H1 (cell line): ENCODE results near the gene ST6GALNAC3. TPM values are rescaled to one million over a fixed set of nuclear protein-coding genes. Genes with fewer than 3 reads are reported as not detected.

Source experiments
- CTCF ChIA-PET: fragments of 300-600 bp; sonication (Branson Sonifier 250); formaldehyde crosslinking; loops from one replicate; lab custom pipeline; 2021; ENCODE audit not compliant: partially characterized antibody; lab: Charles Lee
- POLR2A ChIA-PET: fragments of 300-600 bp; sonication (Branson Sonifier 250); formaldehyde crosslinking; loops from one replicate; lab custom pipeline; 2021; ENCODE audit warnings: inconsistent platforms; ENCODE audit not compliant: partially characterized antibody; lab: Charles Lee
- DNase-seq, 2 experiments: peaks; one replicate each; pipeline versions ENCODE4 v3.0.0 to v3.0.0-alpha.2; 2010 to 2022; ENCODE audit warnings: low spot score in 2 of 2, low read depth in 1 of 2, mixed read lengths in 1 of 2
- FAIRE-seq: peaks from 2 replicates; lab custom pipeline; 2011; peaks lifted over from hg19 to GRCh38; lab: Jason Lieb, UNC
- H2AFZ ChIP-seq: 2 replicates; pipeline ENCODE4 v1.8.1; 2012; ENCODE audit warnings: low read length, inconsistent platforms
- H2AK5ac ChIP-seq: 2 replicates; pipeline ENCODE4 v1.6.1; 2013; ENCODE audit warnings: low read depth, low read length
- H2BK120ac ChIP-seq: replicated peaks from 2 replicates; pipeline ENCODE3; 2013; ENCODE audit warnings: low read depth, low read length, inconsistent platforms
- H2BK12ac ChIP-seq: 2 replicates; pipeline ENCODE4 v1.6.1; 2013; ENCODE audit warnings: low read depth, low read length
- H2BK15ac ChIP-seq: 2 replicates; pipeline ENCODE4 v1.6.1; 2013; ENCODE audit warnings: low read length
- H2BK20ac ChIP-seq: 2 replicates; pipeline ENCODE4 v1.6.1; 2013; ENCODE audit warnings: low read length
- H2BK5ac ChIP-seq: 2 replicates; pipeline ENCODE4 v1.6.1; 2013; ENCODE audit warnings: low read depth, low read length
- H3K14ac ChIP-seq: 2 replicates; pipeline ENCODE4 v1.6.1; 2013; ENCODE audit warnings: inconsistent platforms; ENCODE audit not compliant: insufficient read length
- H3K18ac ChIP-seq: 2 replicates; pipeline ENCODE4 v1.6.1; 2013; ENCODE audit warnings: low read length; ENCODE audit errors: extremely low read depth
- H3K23ac ChIP-seq: 2 replicates; pipeline ENCODE4 v1.6.1; 2013; ENCODE audit warnings: inconsistent platforms; ENCODE audit not compliant: insufficient read length
- H3K23me2 ChIP-seq: 2 replicates; pipeline ENCODE4 v1.6.1; 2013; ENCODE audit warnings: low read depth, low read length
- H3K27ac ChIP-seq: 2 replicates; pipeline ENCODE4 v1.6.1; 2011; ENCODE audit warnings: low read depth, low read length, inconsistent platforms
- H3K27me3 ChIP-seq, 4 experiments: replicated peaks in 1 of 4; 1 replicate in 1 of 4; 2 replicates in 3 of 4; pipeline versions ENCODE4 v1.6.1 to v1.8.1; 2011 to 2013; ENCODE audit warnings: low read length in 3 of 4, mild to moderate bottlenecking in 3 of 4, inconsistent platforms in 2 of 4, mixed read lengths in 2 of 4, moderate library complexity in 1 of 4; ENCODE audit not compliant: control insufficient read depth in 3 of 4, insufficient read depth in 3 of 4; ENCODE audit errors: extremely low read depth in 1 of 4
- H3K36me3 ChIP-seq, 4 experiments: 2 replicates each; pipeline versions ENCODE4 v1.6.1 to v1.8.1; 2011 to 2013; ENCODE audit warnings: mild to moderate bottlenecking in 4 of 4, low read length in 3 of 4, moderate library complexity in 2 of 4, control low read depth in 1 of 4, inconsistent platforms in 1 of 4; ENCODE audit not compliant: insufficient read depth in 4 of 4, control insufficient read depth in 2 of 4
- H3K4ac ChIP-seq: replicated peaks from 2 replicates; pipeline ENCODE3; 2013; ENCODE audit warnings: low read length, low read depth, mixed read lengths, inconsistent platforms; ENCODE audit not compliant: insufficient read length
- H3K4me1 ChIP-seq, 4 experiments: replicated peaks in 1 of 4; 1 replicate in 1 of 4; 2 replicates in 3 of 4; pipeline versions ENCODE4 v1.6.1 to v1.8.1; 2011 to 2013; ENCODE audit warnings: low read length in 3 of 4, inconsistent platforms in 2 of 4, mixed read lengths in 1 of 4; ENCODE audit not compliant: insufficient read depth in 4 of 4, control insufficient read depth in 3 of 4
- H3K4me2 ChIP-seq, 2 experiments: 2 replicates each; pipeline versions ENCODE4 v1.6.1 to v1.8.1; 2011 to 2013; ENCODE audit warnings: low read depth in 2 of 2, low read length in 2 of 2, control low read depth in 1 of 2, inconsistent platforms in 1 of 2, mild to moderate bottlenecking in 1 of 2; ENCODE audit not compliant: insufficient read depth in 1 of 2
- H3K4me3 ChIP-seq, 4 experiments: fragments of 200-600, 300-600 bp in 1 of 4; sonication (generic), shearing (Covaris generic), sonication (Bioruptor Twin) in 1 of 4; 2 replicates each; pipeline versions ENCODE4 v1.5.1 to v1.8.1; 2011 to 2016; ENCODE audit warnings: low read length in 4 of 4, low read depth in 3 of 4, control low read depth in 2 of 4, inconsistent platforms in 2 of 4, mild to moderate bottlenecking in 2 of 4, mixed read lengths in 1 of 4, moderate library complexity in 1 of 4; ENCODE audit not compliant: insufficient read depth in 2 of 4; ENCODE audit errors: extremely low read depth in 1 of 4
- H3K56ac ChIP-seq: replicated peaks from 2 replicates; pipeline ENCODE3; 2013; ENCODE audit warnings: low read depth, mild to moderate bottlenecking, mixed read lengths, low read length, inconsistent platforms; ENCODE audit not compliant: insufficient read length
- H3K79me1 ChIP-seq: 2 replicates; pipeline ENCODE4 v1.6.1; 2013; ENCODE audit warnings: low read depth, low read length, control low read depth
- H3K79me2 ChIP-seq, 2 experiments: 2 replicates each; pipeline versions ENCODE4 v1.6.1 to v1.8.1; 2012 to 2013; ENCODE audit warnings: low read length in 2 of 2, mild to moderate bottlenecking in 2 of 2, inconsistent platforms in 1 of 2; ENCODE audit not compliant: insufficient read depth in 2 of 2, control insufficient read depth in 1 of 2
- H3K9ac ChIP-seq, 4 experiments: replicated peaks in 1 of 4; 1 replicate in 1 of 4; 2 replicates in 3 of 4; pipeline versions ENCODE4 v1.6.1 to v1.8.1; 2011 to 2013; ENCODE audit warnings: low read depth in 3 of 4, low read length in 3 of 4, control low read depth in 2 of 4, mild to moderate bottlenecking in 2 of 4, moderate library complexity in 2 of 4, inconsistent platforms in 1 of 4; ENCODE audit errors: extremely low read depth in 1 of 4
- H3K9me3 ChIP-seq, 2 experiments: 2 replicates each; pipeline versions ENCODE4 v1.6.1 to v1.8.1; 2012 to 2013; ENCODE audit warnings: mild to moderate bottlenecking in 2 of 2, moderate library complexity in 2 of 2, control low read depth in 1 of 2, inconsistent platforms in 1 of 2, low read depth in 1 of 2, low read length in 1 of 2, mixed read lengths in 1 of 2; ENCODE audit not compliant: insufficient read depth in 2 of 2
- H4K20me1 ChIP-seq, 2 experiments: replicated peaks in 1 of 2; 2 replicates each; pipeline versions ENCODE3 to v1.8.1; 2011 to 2013; ENCODE audit warnings: inconsistent platforms in 2 of 2, low read length in 2 of 2, mild to moderate bottlenecking in 1 of 2; ENCODE audit not compliant: insufficient read depth in 2 of 2, control insufficient read depth in 1 of 2
- H4K5ac ChIP-seq: 2 replicates; pipeline ENCODE4 v1.6.1; 2013; ENCODE audit warnings: low read length, low read depth, mixed read lengths, inconsistent platforms; ENCODE audit not compliant: insufficient read length
- H4K8ac ChIP-seq: 2 replicates; pipeline ENCODE4 v1.8.0; 2013; ENCODE audit warnings: mild to moderate bottlenecking, moderate library complexity, low read length, inconsistent platforms; ENCODE audit not compliant: insufficient read depth; ENCODE audit errors: extremely low read depth
- H4K91ac ChIP-seq: replicated peaks from 2 replicates; pipeline ENCODE3; 2013; ENCODE audit warnings: low read length, mixed read lengths, inconsistent platforms; ENCODE audit not compliant: insufficient read length
- CHD1 ChIP-seq: IDR thresholded peaks from 2 replicates; pipeline ENCODE4 v1.6.1; 2012; ENCODE audit warnings: low read depth, low read length, improper control_type of control experiment
- EZH2 ChIP-seq: fragments of 200-600 bp; sonication (generic); IDR thresholded peaks from 2 replicates; pipeline ENCODE4 v1.7.1; 2012; ENCODE audit warnings: low read depth, mild to moderate bottlenecking, moderate library complexity, low read length, inconsistent platforms; ENCODE audit not compliant: severe bottlenecking
- GTF2F1 ChIP-seq: IDR thresholded peaks from 2 replicates; pipeline ENCODE4 v1.6.1; 2012; ENCODE audit warnings: low read depth, low read length, improper control_type of control experiment, borderline replicate concordance
- RBBP5 ChIP-seq: IDR thresholded peaks from 2 replicates; pipeline ENCODE4 v1.7.1; 2012; ENCODE audit warnings: low read depth, mild to moderate bottlenecking, inconsistent platforms, low read length, moderate library complexity, borderline replicate concordance
- SIN3A ChIP-seq, 2 experiments: IDR thresholded peaks in 1 of 2; conservative IDR thresholded peaks in 1 of 2; 2 replicates each; pipeline ENCODE4 v1.6.1; 2011 to 2012; ENCODE audit warnings: low read length in 2 of 2, improper control_type of control experiment in 1 of 2, low read depth in 1 of 2, mild to moderate bottlenecking in 1 of 2
- WGBS, 2 experiments: shearing (Covaris generic) in 1 of 2; methylation state at CpG; one replicate each; pipeline versions ENCODE4 v1.1.6 to v1.1.7; 2013 to 2015; ENCODE audit warnings: low lambda C conversion rate in 2 of 2, mixed read lengths in 2 of 2, inconsistent platforms in 1 of 2, low coverage in 1 of 2, missing lambda C conversion rate in 1 of 2; ENCODE audit not compliant: insufficient replicate concordance in 2 of 2, insufficient coverage in 1 of 2, insufficient read length in 1 of 2; ENCODE audit errors: extremely low coverage in 1 of 2, missing lambda C conversion rate in 1 of 2; 5-methylcytosine and 5-hydroxymethylcytosine counted together
- polyA plus RNA-seq, 7 experiments: library from polyadenylated mRNA; depleted of rRNA in 3 of 7; stranded (reverse) in 5 of 7; unstranded in 2 of 7; fragments of >200 nt in 5 of 7; fragments of 200-250 nt in 2 of 7; gene quantifications; 1 replicate in 5 of 7; 2 replicates in 1 of 7; 4 replicates in 1 of 7; pipeline versions ENCODE4 v1.2.1 to v1.2.3, GENCODE V29; 2011 to 2013; ENCODE audit warnings: missing spikeins in 2 of 7, mixed read lengths in 2 of 7
- total RNA-seq: library from RNA; stranded (reverse); fragmentation: NEBNext Ultra II Directional; extraction: Animal tissue kit (Norgen Biotek cat#: 25700); gene quantifications from 2 replicates; pipeline ENCODE4 v1.2.1, GENCODE V29; 2021

Gene ST6GALNAC3
- total and polyA plus RNA-seq, 2 of the 8 experiments (the other 6 are each of a cell fraction or from before 2014, with no cell fraction given) = 4.9 to 19.0 TPM

DNA sequence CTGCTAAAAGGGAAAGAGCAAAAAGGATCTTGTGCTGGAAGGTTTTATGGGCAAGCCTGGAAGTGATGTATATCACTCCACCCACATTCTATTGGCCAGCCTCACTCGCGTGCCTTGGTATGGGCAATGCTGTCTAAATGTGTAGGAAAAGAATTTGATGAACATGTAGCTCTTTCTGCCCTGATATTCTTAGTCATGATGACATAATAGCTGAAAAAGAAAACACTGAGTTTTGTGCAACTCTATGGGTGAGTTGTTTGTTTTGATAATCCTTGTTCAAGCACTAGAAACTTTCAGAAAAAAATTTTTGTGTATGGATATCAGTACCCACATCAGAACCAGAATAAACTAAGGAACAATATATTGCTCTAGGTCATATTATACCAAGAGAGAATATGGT is 561.2 kb downstream of the ST6GALNAC3 start:
- WGBS, 2 experiments = 75% methylated on average over 2 of the region's 2 CpGs; no CpG with 5 or more reads in 1 of the 2 experiments
- no peak overlapping the region for H4K91ac ChIP-seq
- ChIA-PET CTCF (interaction anchor here (0.9 to 1.7 kb wide), 3 partner anchors 9 to 481 kb away, joined by 3 to 5 read pairs (median 4); no protein-coding TSS in a partner anchor), POLR2A (no interaction called here)
- H3K18ac ChIP-seq = no peak overlapping the region
- FAIRE-seq (no peak), DNase-seq (no peak)
- H2BK15ac ChIP-seq = no peak overlapping the region
- H3K36me3 ChIP-seq = no peaks in the 10 kb centered on the region
- no peaks in the 10 kb centered on the region for H3K27me3 ChIP-seq
- H3K4me1 ChIP-seq = no peaks in the 10 kb centered on the region
- no peak overlapping the region for H2BK120ac ChIP-seq
- H4K8ac ChIP-seq = no peak overlapping the region
- no peak overlapping the region for H3K27ac ChIP-seq
- H2BK12ac ChIP-seq = no peak overlapping the region
- no peak overlapping the region for H2AFZ ChIP-seq
- H3K4ac ChIP-seq = no peak overlapping the region
- H3K23ac ChIP-seq = no peak overlapping the region
- H3K23me2 ChIP-seq = no peaks in the 10 kb centered on the region
- no peaks in the 10 kb centered on the region for H3K9me3 ChIP-seq
- no peaks in the 10 kb centered on the region for H3K79me2 ChIP-seq
- H2BK5ac ChIP-seq = no peak overlapping the region
- H4K20me1 ChIP-seq = no peaks in the 10 kb centered on the region
- H4K5ac ChIP-seq = no peak overlapping the region
- no peak overlapping the region for H2AK5ac ChIP-seq
- no peak overlapping the region for H3K4me2 ChIP-seq
- no peak overlapping the region for H2BK20ac ChIP-seq
- H3K9ac ChIP-seq = no peak overlapping the region
- H3K4me3 ChIP-seq = no peak overlapping the region
- H3K56ac ChIP-seq = no peak overlapping the region
- H3K14ac ChIP-seq = no peak overlapping the region
- H3K79me1 ChIP-seq = no peaks in the 10 kb centered on the region
- no peak for TF ChIP-seq GTF2F1
- TF ChIP-seq EZH2 = no peak
- no peak for TF ChIP-seq CHD1
- no peak for TF ChIP-seq SIN3A (conservative IDR thresholded peaks at IDR 0.05 in 1 of 2, IDR thresholded peaks at IDR 0.05 in 1 of 2; ENCODE audit: low read depth in 1 of 2, low read length in 2 of 2)
- TF ChIP-seq RBBP5 = no peak
